HepG2 (cell line): Measurements from ENCODE around the gene FRS2. TPM values are rescaled to one million over a fixed set of nuclear protein-coding genes. Genes with fewer than 3 reads are reported as not detected.

Source experiments
- AHR ChIP-seq: IDR thresholded peaks from 2 replicates; pipeline ENCODE4 v1.6.1; 2018; ENCODE audit warnings: missing genetic modification reagents, missing compliant biosample characterization
- BRCA1 ChIP-seq: sonication (generic); formaldehyde crosslinking; IDR thresholded peaks from 2 replicates; pipeline ENCODE4 v1.4.0; 2020; ENCODE audit warnings: missing genetic modification reagents
- HHEX ChIP-seq: IDR thresholded peaks from 2 replicates; pipeline ENCODE4 v1.6.1; 2016; ENCODE audit warnings: control low read depth
- KLF6 ChIP-seq: IDR thresholded peaks from 2 replicates; pipeline ENCODE4 v1.8.0; 2016; ENCODE audit warnings: missing biosample characterization, missing genetic modification reagents
- MAFK ChIP-seq, 2 experiments: IDR thresholded peaks in 1 of 2; conservative IDR thresholded peaks in 1 of 2; 2 replicates each; pipeline ENCODE4 v1.6.1; 2011; ENCODE audit warnings: improper control_type of control experiment in 2 of 2, low read length in 2 of 2
- MYPOP ChIP-seq: sonication (generic); formaldehyde crosslinking; IDR thresholded peaks from 2 replicates; pipeline ENCODE4 v1.8.1; 2023; ENCODE audit warnings: mild to moderate bottlenecking, moderate library complexity, missing genetic modification reagents
- SALL2 ChIP-seq: sonication (generic); formaldehyde crosslinking; IDR thresholded peaks from 2 replicates; pipeline ENCODE4 v1.8.1; 2023; ENCODE audit warnings: mild to moderate bottlenecking, missing genetic modification reagents, inconsistent platforms
- ZBTB33 ChIP-seq: sonication (generic); formaldehyde crosslinking; IDR thresholded peaks from 2 replicates; pipeline ENCODE4 v1.4.0; 2020; ENCODE audit warnings: missing genetic modification reagents
- ZNF343 ChIP-seq: sonication (generic); formaldehyde crosslinking; IDR thresholded peaks from 2 replicates; pipeline ENCODE4 v1.4.0; 2020; ENCODE audit warnings: mild to moderate bottlenecking, missing genetic modification reagents
- ZNF646 ChIP-seq: sonication (generic); formaldehyde crosslinking; IDR thresholded peaks from 2 replicates; pipeline ENCODE4 v1.9.0; 2021; ENCODE audit warnings: mild to moderate bottlenecking, missing genetic modification reagents
- ZNF777 ChIP-seq: sonication (generic); formaldehyde crosslinking; IDR thresholded peaks from 2 replicates; pipeline ENCODE4 v1.4.0; 2020; ENCODE audit warnings: missing genetic modification reagents
- ZNF781 ChIP-seq: sonication (generic); formaldehyde crosslinking; IDR thresholded peaks from 2 replicates; pipeline ENCODE4 v1.5.1; 2020; ENCODE audit warnings: borderline replicate concordance, mild to moderate bottlenecking, missing genetic modification reagents; ENCODE audit errors: not compliant biosample characterization
- ZNF816 ChIP-seq: sonication (generic); formaldehyde crosslinking; IDR thresholded peaks from 2 replicates; pipeline ENCODE4 v1.8.0; 2022; ENCODE audit warnings: missing genetic modification reagents, mild to moderate bottlenecking, borderline replicate concordance
- polyA plus RNA-seq, 8 experiments: library from polyadenylated mRNA; depleted of rRNA in 3 of 8; stranded (reverse) in 7 of 8; unstranded in 1 of 8; fragments of >200 nt; fragmentation: Illumina TruSeq in 4 of 8; extraction: Trizol in 4 of 8; gene quantifications; 2 replicates each; pipeline versions ENCODE4 v1.2.1 to v1.2.3, GENCODE V29; 2011 to 2016; ENCODE audit warnings: low read depth in 4 of 8, missing spikeins in 1 of 8, mixed read lengths in 1 of 8; ENCODE audit not compliant: insufficient read depth in 1 of 8
- total RNA-seq, 5 experiments: library from RNA; depleted of rRNA; stranded (reverse); fragments of >200 nt; fragmentation: Illumina TruSeq; extraction: Trizol; gene quantifications; 2 replicates each; pipeline ENCODE4 v1.2.3, GENCODE V29; 2016; ENCODE audit warnings: low read depth in 1 of 5

The FRS2 gene
- total and polyA plus RNA-seq, 2 of the 13 experiments (the other 11 are each of a cell fraction or from before 2014, with no cell fraction given): 8.3 to 16.8 TPM

GRCh38 chr12:69433653-69434052 is 36.5 kb upstream of the FRS2 start (continued):
- TF ChIP-seq ZNF646 (CRISPR knock-in tag) (no peak), HHEX (CRISPR knock-in tag) (no peak), ZNF777 (no peak), BRCA1 (CRISPR knock-in tag) (no peak), ZBTB33 (CRISPR knock-in tag) (no peak), ZNF343 (CRISPR knock-in tag) (no peak), ZNF816 (no peak), AHR (CRISPR knock-in tag) (no peak), ZNF781 (CRISPR knock-in tag) (no peak), MAFK (conservative IDR thresholded peaks at IDR 0.05 in 1 of 2, IDR thresholded peaks at IDR 0.05 in 1 of 2; ENCODE audit: low read length in 2 of 2) (no peak), MYPOP (no peak), KLF6 (CRISPR knock-in tag) (no peak), SALL2 (CRISPR knock-in tag) (no peak)
